ENCODE measurements around the gene U2SURP.

The U2SURP gene

DNA sequence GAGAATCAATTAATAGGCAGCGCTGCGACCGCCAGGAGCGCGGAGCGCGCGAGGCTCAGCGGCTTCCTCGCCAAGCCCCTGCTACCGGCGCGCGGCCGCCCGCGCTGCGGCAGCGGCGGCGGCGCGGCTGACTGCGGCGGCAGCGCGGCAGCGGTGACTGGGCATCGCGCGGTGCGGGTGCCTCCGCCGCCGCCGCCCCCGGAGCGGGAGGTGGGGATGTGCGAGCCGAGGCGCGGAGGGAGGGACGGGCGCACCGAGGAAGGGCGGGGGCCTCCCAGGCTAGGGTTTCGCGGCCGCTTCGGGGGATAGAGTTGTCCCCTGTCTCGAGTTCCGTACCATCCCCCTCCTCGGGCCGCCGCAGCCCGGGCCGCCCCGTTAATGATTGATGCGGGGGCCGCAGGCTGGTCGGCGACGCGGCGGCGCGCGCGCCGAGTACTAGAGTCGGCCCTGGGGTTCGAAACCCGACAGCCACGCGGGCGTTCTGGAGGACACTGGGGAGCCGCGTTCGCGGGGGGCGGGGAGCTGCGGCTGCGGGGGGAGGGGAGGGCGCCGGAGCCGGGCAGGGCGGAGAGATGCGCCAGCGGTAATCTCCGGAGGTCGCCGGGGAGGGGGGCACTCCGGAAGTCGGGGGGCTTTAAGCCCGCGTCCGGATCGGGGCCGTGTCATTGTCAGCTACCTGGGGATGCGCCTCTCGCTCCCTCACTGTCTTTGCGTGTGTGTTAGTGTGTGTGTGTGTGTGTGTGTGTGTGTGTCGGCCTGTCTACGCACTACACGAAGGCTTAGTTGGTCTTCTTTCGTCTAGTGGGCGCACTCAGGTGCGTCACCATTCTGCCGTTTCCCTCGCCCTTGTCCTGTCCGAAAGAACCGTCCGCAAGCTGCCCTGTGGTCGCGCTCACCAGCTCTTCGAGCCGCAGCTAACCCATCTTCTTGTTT is 37.6 kb upstream of the U2SURP start, which contains the start of gene PAQR9:
TSS of gene PAQR9 (minus strand) at position 159 of the 933 bp plus-strand sequence. CDS start 338 bp downstream, outside the sequence.
- ChIA-PET POLR2A (no interaction called here), CTCF (interaction anchor here (0.6 to 0.8 kb wide), 2 partner anchors 11 to 13 kb away, joined by 4 read pairs; no protein-coding TSS in a partner anchor)
- peak; percentile 66 for DNase-seq (ENCODE audit: extremely low spot score)
- no peak for TF ChIP-seq FOXA1 (IDR thresholded peaks at IDR 0.05)
- no peak for TF ChIP-seq SUZ12 (IDR thresholded peaks at IDR 0.05)
- TF ChIP-seq, protein P1, sequence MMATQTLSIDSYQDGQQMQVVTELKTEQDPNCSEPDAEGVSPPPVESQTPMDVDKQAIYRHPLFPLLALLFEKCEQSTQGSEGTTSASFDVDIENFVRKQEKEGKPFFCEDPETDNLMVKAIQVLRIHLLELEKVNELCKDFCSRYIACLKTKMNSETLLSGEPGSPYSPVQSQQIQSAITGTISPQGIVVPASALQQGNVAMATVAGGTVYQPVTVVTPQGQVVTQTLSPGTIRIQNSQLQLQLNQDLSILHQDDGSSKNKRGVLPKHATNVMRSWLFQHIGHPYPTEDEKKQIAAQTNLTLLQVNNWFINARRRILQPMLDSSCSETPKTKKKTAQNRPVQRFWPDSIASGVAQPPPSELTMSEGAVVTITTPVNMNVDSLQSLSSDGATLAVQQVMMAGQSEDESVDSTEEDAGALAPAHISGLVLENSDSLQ (IDR thresholded peaks at IDR 0.05) = peak; percentile 42
- TF ChIP-seq FOXK2 (IDR thresholded peaks at IDR 0.05) = no peak
- TF ChIP-seq L3MBTL2 (conservative IDR thresholded peaks at IDR 0.05) = peak; percentile 47; the same call in 1 of the 2 replicates
- TF ChIP-seq HDGF (IDR thresholded peaks at IDR 0.05; ENCODE audit: borderline replicate concordance) = no peak
- TF ChIP-seq TARDBP (IDR thresholded peaks at IDR 0.05) = no peak
- no peak for TF ChIP-seq SP1 (IDR thresholded peaks at IDR 0.05)
- no peak for TF ChIP-seq ELF4 (IDR thresholded peaks at IDR 0.05)
- no peak for TF ChIP-seq LEF1 (IDR thresholded peaks at IDR 0.05; ENCODE audit: borderline replicate concordance)
- TF ChIP-seq NFRKB (IDR thresholded peaks at IDR 0.05) = no peak
- TF ChIP-seq BHLHE40 (IDR thresholded peaks at IDR 0.05; ENCODE audit: borderline replicate concordance) = no peak
- TF ChIP-seq ARNT (IDR thresholded peaks at IDR 0.05) = no peak
- TF ChIP-seq CTBP1 (IDR thresholded peaks at IDR 0.05; ENCODE audit: borderline replicate concordance) = no peak
- TF ChIP-seq FOXM1 (IDR thresholded peaks at IDR 0.05; ENCODE audit: borderline replicate concordance) = peak; percentile 50; the same call in 1 of the 2 replicates
- no peak for TF ChIP-seq ZNF384 (IDR thresholded peaks at IDR 0.05)

DNA sequence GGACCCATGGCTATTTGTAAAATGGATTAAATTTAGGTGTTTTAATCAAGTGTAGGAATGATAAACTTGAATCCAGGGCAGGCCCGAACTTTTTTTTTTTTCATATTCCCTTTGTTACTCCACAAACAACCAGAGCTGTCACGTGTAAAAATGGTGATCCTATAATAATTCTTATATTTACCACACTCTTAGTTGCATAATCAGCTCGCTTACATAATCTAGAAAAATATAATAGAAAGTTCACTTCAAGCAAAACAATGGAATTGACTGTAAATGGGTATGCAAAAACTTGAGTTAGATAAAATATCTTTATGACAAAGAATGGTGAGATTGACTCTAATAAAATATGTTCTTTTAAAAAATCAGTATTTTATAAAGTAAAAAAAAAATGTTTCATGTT is 35.8 kb upstream of the U2SURP start:
- DNase-seq (ENCODE audit: extremely low spot score) = no peak
- CTCF ChIA-PET = interaction anchor here (1.0 to 1.7 kb wide), 2 partner anchors 9 to 137 kb away, joined by 3 to 4 read pairs; no protein-coding TSS in a partner anchor
- POLR2A ChIA-PET = no interaction called here
- TF ChIP-seq HDGF (IDR thresholded peaks at IDR 0.05; ENCODE audit: borderline replicate concordance) (no peak), SP1 (IDR thresholded peaks at IDR 0.05) (no peak), FOXA1 (IDR thresholded peaks at IDR 0.05) (no peak), FOXK2 (IDR thresholded peaks at IDR 0.05) (no peak), SUZ12 (IDR thresholded peaks at IDR 0.05) (no peak), TARDBP (IDR thresholded peaks at IDR 0.05) (no peak), BHLHE40 (IDR thresholded peaks at IDR 0.05; ENCODE audit: borderline replicate concordance) (no peak), ZNF384 (IDR thresholded peaks at IDR 0.05) (no peak), CTBP1 (IDR thresholded peaks at IDR 0.05; ENCODE audit: borderline replicate concordance) (no peak), LEF1 (IDR thresholded peaks at IDR 0.05; ENCODE audit: borderline replicate concordance) (no peak), L3MBTL2 (conservative IDR thresholded peaks at IDR 0.05) (no peak), FOXM1 (IDR thresholded peaks at IDR 0.05; ENCODE audit: borderline replicate concordance) (no peak), ARNT (IDR thresholded peaks at IDR 0.05) (no peak), NFRKB (IDR thresholded peaks at IDR 0.05) (no peak), ELF4 (IDR thresholded peaks at IDR 0.05) (no peak)
- TF ChIP-seq, protein P1 (IDR thresholded peaks at IDR 0.05) = no peak

DNA sequence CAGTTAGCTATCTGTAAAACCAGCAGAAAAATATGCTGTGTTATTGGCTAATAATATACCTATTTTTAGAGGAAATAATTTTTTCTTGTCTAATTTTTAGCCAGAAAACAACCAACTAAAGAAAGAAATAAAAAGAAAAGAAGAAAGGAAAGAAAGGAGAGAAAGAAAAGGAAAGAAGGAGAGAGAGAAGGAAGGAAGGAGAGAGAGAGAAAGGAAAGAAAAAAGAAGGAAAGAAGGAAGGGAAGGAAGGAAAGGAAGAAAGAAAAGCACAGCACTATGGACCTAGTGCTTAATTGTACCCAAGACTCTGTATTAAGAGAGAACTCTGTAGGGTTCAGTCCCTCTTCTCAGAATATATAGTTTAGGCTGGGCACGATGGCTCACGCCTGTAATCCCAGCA is 34.6 kb upstream of the U2SURP start:
- no peak for DNase-seq (ENCODE audit: extremely low spot score)
- CTCF ChIA-PET = no interaction called here
- TF ChIP-seq HDGF (IDR thresholded peaks at IDR 0.05; ENCODE audit: borderline replicate concordance) (no peak), BHLHE40 (IDR thresholded peaks at IDR 0.05; ENCODE audit: borderline replicate concordance) (no peak), SP1 (IDR thresholded peaks at IDR 0.05) (no peak), CTBP1 (IDR thresholded peaks at IDR 0.05; ENCODE audit: borderline replicate concordance) (no peak), NFRKB (IDR thresholded peaks at IDR 0.05) (no peak), TARDBP (IDR thresholded peaks at IDR 0.05) (no peak)
- POLR2A ChIA-PET = no interaction called here

DNA sequence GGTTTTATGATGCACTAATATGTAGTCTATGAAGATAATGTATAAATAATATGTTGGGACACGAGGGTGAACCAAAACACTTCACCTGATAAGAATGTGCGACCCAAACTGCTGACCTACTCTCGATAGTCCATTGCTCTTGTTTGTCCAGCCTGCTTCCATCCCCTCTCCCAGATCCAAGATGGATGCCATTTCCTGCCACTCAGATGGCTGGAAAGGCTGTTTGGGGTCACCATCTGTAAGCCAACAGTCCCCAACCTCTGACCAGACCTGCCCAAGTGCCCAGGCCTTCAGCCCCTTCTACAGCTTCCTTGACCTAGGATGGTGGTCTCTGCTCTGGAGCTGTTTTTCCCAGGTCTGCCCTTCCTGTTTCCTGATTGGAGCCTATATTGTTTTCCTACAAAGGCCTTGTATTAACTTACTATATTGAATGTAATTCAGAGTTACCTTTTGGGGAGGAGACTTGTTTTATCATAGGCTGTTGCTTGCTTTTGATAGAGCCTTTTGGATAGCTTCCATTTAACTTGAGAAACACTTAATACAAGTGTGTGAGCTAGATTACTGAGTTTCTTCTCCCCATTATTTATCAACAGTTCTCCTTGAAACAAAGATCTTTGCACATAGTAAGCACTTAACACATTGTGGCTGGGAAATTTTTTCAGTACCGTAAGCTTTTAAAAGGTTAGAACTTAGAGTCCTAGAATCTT is 32.9 kb upstream of the U2SURP start:
- POLR2A ChIA-PET = no interaction called here
- TF ChIP-seq CTBP1 (IDR thresholded peaks at IDR 0.05; ENCODE audit: borderline replicate concordance) = no peak
- TF ChIP-seq L3MBTL2 (conservative IDR thresholded peaks at IDR 0.05) = no peak
- TF ChIP-seq FOXA1 (IDR thresholded peaks at IDR 0.05) = no peak
- no peak for TF ChIP-seq BHLHE40 (IDR thresholded peaks at IDR 0.05; ENCODE audit: borderline replicate concordance)
- no peak for TF ChIP-seq HDGF (IDR thresholded peaks at IDR 0.05; ENCODE audit: borderline replicate concordance)
- no peak for TF ChIP-seq SP1 (IDR thresholded peaks at IDR 0.05)
- no peak for TF ChIP-seq ELF4 (IDR thresholded peaks at IDR 0.05)
- no peak for TF ChIP-seq ZNF384 (IDR thresholded peaks at IDR 0.05)
- CTCF ChIA-PET = no interaction called here
- DNase-seq (ENCODE audit: extremely low spot score) = no peak

DNA sequence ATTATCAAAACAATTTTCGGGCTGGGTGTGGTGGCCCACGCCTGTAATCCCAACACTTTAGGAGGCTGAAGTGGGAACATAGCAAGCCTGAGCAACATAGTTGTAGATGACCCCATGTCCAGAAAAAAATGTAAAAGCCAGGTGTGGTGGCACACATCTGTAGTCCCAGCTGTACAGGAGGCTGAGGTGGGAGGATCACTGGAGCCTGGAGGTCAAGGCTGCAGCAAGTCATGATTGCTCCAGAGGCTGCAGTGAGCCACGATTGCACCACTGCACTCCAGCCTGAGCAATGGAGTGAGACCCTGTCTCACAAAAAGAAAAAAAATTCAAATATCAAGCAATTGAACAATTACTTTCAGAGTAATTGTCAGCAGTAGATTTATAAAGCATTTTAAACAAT is 29.9 kb upstream of the U2SURP start:
- no peak for DNase-seq (ENCODE audit: extremely low spot score)
- CTCF ChIA-PET = no interaction called here
- TF ChIP-seq CTBP1 (IDR thresholded peaks at IDR 0.05; ENCODE audit: borderline replicate concordance) (no peak), HDGF (IDR thresholded peaks at IDR 0.05; ENCODE audit: borderline replicate concordance) (no peak), ZNF384 (IDR thresholded peaks at IDR 0.05) (no peak), SUZ12 (IDR thresholded peaks at IDR 0.05) (no peak), SP1 (IDR thresholded peaks at IDR 0.05) (no peak)
- TF ChIP-seq, protein P1 (IDR thresholded peaks at IDR 0.05) = no peak
- POLR2A ChIA-PET = interaction anchor here (1.9 kb wide), 1 partner anchor 30 kb away, joined by 4 read pairs; the partner anchor contains the start of gene U2SURP

Data from HEK293T (cell line).